Stimulated activated CD8-positive, alpha-beta memory T cell treated with anti-CD3 and anti-CD28 coated beads, Interleukin-12 subunit alpha, Interleukin-12 subunit beta, amount 100 ng/mL, for 4 hours (primary cell): ENCODE data around the gene FAM181A.

Experiments
- DNase-seq: peaks from one replicate; pipeline ENCODE4 v3.0.0-alpha.2; 2020; ENCODE audit warnings: low read depth

The FAM181A gene

GRCh38 chr14:93926873-93927799, at the start of gene FAM181A:
FAM181A (plus strand) TSS chr14:93927344; CDS start chr14:93928286, 942 bp downstream.
- no peak for DNase-seq

- DNase-seq = no peak
Measured at GRCh38 chr14:93878212-93878611, 48.9 kb upstream of the FAM181A start.

- no peak for DNase-seq
Measured at GRCh38 chr14:93878871-93879270, 48.3 kb upstream of the FAM181A start.

GRCh38 chr14:93879362-93879983, 47.7 kb upstream of the FAM181A start:
- DNase-seq = no peak

GRCh38 chr14:93880021-93880820, 46.9 kb upstream of the FAM181A start:
- no peak for DNase-seq

GRCh38 chr14:93884950-93885349, 42.2 kb upstream of the FAM181A start:
- DNase-seq = no peak

GRCh38 chr14:93888995-93889394, 38.1 kb upstream of the FAM181A start:
- DNase-seq = no peak

- DNase-seq = no peak
Measured at GRCh38 chr14:93889739-93890483, 37.2 kb upstream of the FAM181A start.

GRCh38 chr14:93891756-93892504, 35.2 kb upstream of the FAM181A start:
- DNase-seq = no peak

GRCh38 chr14:93892505-93892839, 34.7 kb upstream of the FAM181A start:
- no peak for DNase-seq

- peak; percentile 28 for DNase-seq
Measured at GRCh38 chr14:93892923-93893558, 34.1 kb upstream of the FAM181A start.

- no peak for DNase-seq
Measured at GRCh38 chr14:93893661-93894261, 33.4 kb upstream of the FAM181A start.

GRCh38 chr14:93895023-93895604, 32.0 kb upstream of the FAM181A start:
- DNase-seq = no peak

- DNase-seq = no peak
Measured at GRCh38 chr14:93897476-93897845, 29.7 kb upstream of the FAM181A start.

- no peak for DNase-seq
Measured at GRCh38 chr14:93898081-93898611, 29.0 kb upstream of the FAM181A start.

GRCh38 chr14:93898731-93899130, 28.4 kb upstream of the FAM181A start:
- DNase-seq = no peak

GRCh38 chr14:93901813-93902212, 25.3 kb upstream of the FAM181A start:
- DNase-seq = no peak

- DNase-seq = no peak
Measured at GRCh38 chr14:93902619-93903307, 24.4 kb upstream of the FAM181A start.
